Right lobe of liver (tissue), 4 donors: ENCODE measurements around the gene CPN1.

Experiments used
- POLR2A ChIP-seq: fragments of 450-650 bp; IDR thresholded peaks from one replicate; pipeline ENCODE4 v1.6.1; 2017; ENCODE audit warnings: antibody characterized with exemption, mild to moderate bottlenecking
- TF ChIP-seq, protein P1 (sequence below), 4 donors: fragments of 200-600 bp in 3 of 4; fragments of 450-650 bp in 1 of 4; IDR thresholded peaks; one replicate each; pipeline versions ENCODE4 v1.5.1 to v1.8.0; 2016 to 2022; ENCODE audit warnings: antibody characterized with exemption in 4 of 4, mild to moderate bottlenecking in 2 of 4
- donor health status: DM: no; HTN: no; CAD: no.
- donor health status: DM: no; HTN: no; CAD: no.
- donor health status: DM: no; HTN: yes; CAD: no.

DNA sequence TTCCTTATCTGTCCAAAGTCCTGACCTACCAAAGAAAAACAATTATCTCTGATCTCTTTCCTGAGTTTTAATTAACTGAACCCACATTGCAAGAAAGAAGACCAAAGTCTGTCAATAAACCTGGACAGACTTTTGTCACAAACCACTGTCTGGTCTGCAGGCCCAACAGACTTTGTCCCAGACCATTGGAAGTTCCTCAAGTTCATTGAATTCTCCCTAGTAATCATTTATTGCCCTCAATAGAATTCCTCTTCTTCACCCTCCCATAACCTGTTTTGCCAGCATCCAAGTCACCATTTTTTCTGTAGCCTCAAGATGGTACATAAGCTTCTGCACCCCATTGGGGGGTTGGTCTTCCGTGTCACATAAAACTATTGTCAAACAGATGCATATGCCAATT lies 68.0 kb downstream of the CPN1 start:
- TF ChIP-seq, protein P1, sequence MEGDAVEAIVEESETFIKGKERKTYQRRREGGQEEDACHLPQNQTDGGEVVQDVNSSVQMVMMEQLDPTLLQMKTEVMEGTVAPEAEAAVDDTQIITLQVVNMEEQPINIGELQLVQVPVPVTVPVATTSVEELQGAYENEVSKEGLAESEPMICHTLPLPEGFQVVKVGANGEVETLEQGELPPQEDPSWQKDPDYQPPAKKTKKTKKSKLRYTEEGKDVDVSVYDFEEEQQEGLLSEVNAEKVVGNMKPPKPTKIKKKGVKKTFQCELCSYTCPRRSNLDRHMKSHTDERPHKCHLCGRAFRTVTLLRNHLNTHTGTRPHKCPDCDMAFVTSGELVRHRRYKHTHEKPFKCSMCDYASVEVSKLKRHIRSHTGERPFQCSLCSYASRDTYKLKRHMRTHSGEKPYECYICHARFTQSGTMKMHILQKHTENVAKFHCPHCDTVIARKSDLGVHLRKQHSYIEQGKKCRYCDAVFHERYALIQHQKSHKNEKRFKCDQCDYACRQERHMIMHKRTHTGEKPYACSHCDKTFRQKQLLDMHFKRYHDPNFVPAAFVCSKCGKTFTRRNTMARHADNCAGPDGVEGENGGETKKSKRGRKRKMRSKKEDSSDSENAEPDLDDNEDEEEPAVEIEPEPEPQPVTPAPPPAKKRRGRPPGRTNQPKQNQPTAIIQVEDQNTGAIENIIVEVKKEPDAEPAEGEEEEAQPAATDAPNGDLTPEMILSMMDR (IDR thresholded peaks at IDR 0.05): no peak
- TF ChIP-seq POLR2A: no peak
